Pericardium fibroblast (primary cell): ENCODE results near the gene SSR3. TPM values are rescaled to one million over a fixed set of nuclear protein-coding genes. Genes with fewer than 3 reads are reported as not detected.

Experiments used
- total RNA-seq: library from RNA; depleted of rRNA; stranded (reverse); fragments of >200 nt; gene quantifications from 2 replicates; pipeline ENCODE4 v1.2.3, GENCODE V29; 2015

The SSR3 gene
- total RNA-seq: 145 and 228 TPM in 2 replicates

DNA sequence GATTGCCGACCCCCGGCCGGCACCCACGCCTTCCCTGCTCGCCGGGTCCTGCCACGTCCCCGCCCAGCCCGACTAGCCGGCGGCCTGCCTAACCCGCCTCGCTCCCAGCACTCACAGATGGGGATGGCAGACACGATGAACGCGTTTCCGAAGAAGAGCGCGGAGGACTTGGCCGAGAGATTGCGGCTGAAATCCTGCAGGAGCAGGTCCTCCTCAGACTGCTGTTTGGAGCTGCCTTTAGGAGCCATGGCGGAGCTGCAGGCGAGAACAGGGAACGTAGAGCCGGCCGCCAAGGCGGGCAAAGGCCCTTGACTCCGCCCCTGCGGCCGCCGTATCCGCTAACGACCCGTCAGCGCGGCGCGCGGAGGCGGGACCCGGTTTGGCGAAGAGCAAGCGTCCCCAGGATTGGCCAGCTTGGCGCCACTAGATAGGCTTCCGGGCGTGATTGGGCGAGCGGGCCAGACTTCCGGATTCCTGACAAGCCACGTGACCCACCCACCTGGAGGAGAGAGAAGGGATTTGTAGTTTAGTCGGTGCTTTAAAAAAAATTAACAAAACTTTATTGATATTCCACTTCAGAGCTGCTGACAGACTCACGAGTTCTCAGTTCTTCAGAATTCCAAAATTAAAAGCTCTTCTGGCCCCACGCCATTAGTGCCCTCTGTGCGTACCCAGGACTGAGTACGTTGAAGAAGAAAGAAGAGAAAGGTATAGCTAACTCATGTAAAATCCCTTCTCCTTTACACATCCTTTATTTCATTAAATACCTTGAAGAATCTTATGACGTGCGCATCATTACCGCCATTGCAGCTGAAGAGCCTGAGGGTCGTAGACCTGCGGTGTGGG is at the start of gene SSR3:
SSR3 (minus strand) TSS at position 276 of the 846 bp plus-strand sequence; CDS start at position 248, 28 bp downstream.

Other genes with a start within 250 kb of the SSR3 start
- 27.1 and 29.0 TPM in 2 replicates for gene TIPARP, start 119.5 kb upstream of the SSR3 start, total RNA-seq